ENCODE data around the gene SRP68. TPM values are rescaled to one million over a fixed set of nuclear protein-coding genes. Genes with fewer than 3 reads are reported as not detected.
"Not testable (repeated sequence)": the region's sequence is repeated elsewhere in the genome, so short reads cannot be mapped to it uniquely, and the experiment has no call there.

The SRP68 gene
- total RNA-seq, 4 donors from 2014 or later, result 57.5 to 90.2 (median 64.2) TPM

GRCh38 chr17:76048025-76048605 lies 24.2 kb downstream of the SRP68 start:
- H3K36me3 ChIP-seq, result peaks cover 80% of the 10 kb centered on the region
- TF ChIP-seq CTCF (IDR thresholded peaks at IDR 0.05) (no peak), POLR2AphosphoS5 (IDR thresholded peaks at IDR 0.05) (no peak), POLR2A (IDR thresholded peaks at IDR 0.05) (no peak), EP300 (IDR thresholded peaks at IDR 0.05) (no peak)
- H3K4me3 ChIP-seq, result no peak overlapping the region
- H3K4me1 ChIP-seq, result peaks cover 41% of the 10 kb centered on the region
- no peak overlapping the region for H3K27ac ChIP-seq
- DNase-seq (ENCODE audit: low spot score in 2 of 2), result no peak
- H3K27me3 ChIP-seq, result no peaks in the 10 kb centered on the region
- no peaks in the 10 kb centered on the region for H3K9me3 ChIP-seq
- WGBS, result 86% methylated on average over 9 of the region's 9 CpGs

- Histone ChIP-seq H3K4me1 (peaks cover 28% of the 10 kb centered on the region), H3K36me3 (peaks cover 95% of the 10 kb centered on the region), H3K4me3 (no peak overlapping the region), H3K9me3 (no peaks in the 10 kb centered on the region), H3K27me3 (no peaks in the 10 kb centered on the region), H3K27ac (no peak overlapping the region)
- no peak for DNase-seq (ENCODE audit: low spot score in 2 of 2)
- no peak for TF ChIP-seq POLR2AphosphoS5 (IDR thresholded peaks at IDR 0.05)
- TF ChIP-seq POLR2A (IDR thresholded peaks at IDR 0.05), result no peak
- WGBS, result 80% methylated on average over 8 of the region's 8 CpGs
These were observed 26.3 kb downstream of the SRP68 start for GRCh38 chr17:76046064-76046463.

GRCh38 chr17:76044475-76045007 lies 27.8 kb downstream of the SRP68 start:
- H3K36me3 ChIP-seq, result peaks cover 100% of the 10 kb centered on the region
- not testable (repeated sequence) for H3K27me3 ChIP-seq; H3K9me3 ChIP-seq; H3K4me3 ChIP-seq; DNase-seq (ENCODE audit: low spot score in 2 of 2)
- H3K4me1 ChIP-seq, result peaks cover 15% of the 10 kb centered on the region
- WGBS, result 50% methylated on average over 11 of the region's 11 CpGs
- peak overlapping the region; percentile 35 for H3K27ac ChIP-seq

- peaks cover 13% of the 10 kb centered on the region for H3K4me1 ChIP-seq
- not testable (repeated sequence) for H3K9me3 ChIP-seq, H3K27ac ChIP-seq
These were observed 29.4 kb downstream of the SRP68 start for GRCh38 chr17:76042868-76043267.

GRCh38 chr17:76040376-76040775 lies 31.9 kb downstream of the SRP68 start:
- no peak for DNase-seq (ENCODE audit: low spot score in 2 of 2)
- Histone ChIP-seq H3K4me1 (peaks cover 21% of the 10 kb centered on the region), H3K27me3 (no peaks in the 10 kb centered on the region), H3K9me3 (no peaks in the 10 kb centered on the region), H3K4me3 (no peak overlapping the region), H3K36me3 (peaks cover 75% of the 10 kb centered on the region), H3K27ac (no peak overlapping the region)
- no peak for TF ChIP-seq POLR2AphosphoS5 (IDR thresholded peaks at IDR 0.05)
- TF ChIP-seq CTCF (IDR thresholded peaks at IDR 0.05), result no peak
- no peak for TF ChIP-seq EP300 (IDR thresholded peaks at IDR 0.05)
- TF ChIP-seq POLR2A (IDR thresholded peaks at IDR 0.05), result no peak
- WGBS, result 71% methylated on average over 6 of the region's 6 CpGs

More at GRCh38 chr17:76042868-76043267, 29.4 kb downstream of the SRP68 start:
- not testable (repeated sequence) for H3K4me3 ChIP-seq; DNase-seq (ENCODE audit: low spot score in 2 of 2); H3K27me3 ChIP-seq
- WGBS, result 93% methylated on average over 3 of the region's 3 CpGs
- peaks cover 100% of the 10 kb centered on the region for H3K36me3 ChIP-seq

GRCh38 chr17:76039121-76039520 lies 33.2 kb downstream of the SRP68 start:
- 65% methylated on average over 6 of the region's 6 CpGs for whole genome bisulfite sequencing
- Histone ChIP-seq H3K4me1 (peaks cover 12% of the 10 kb centered on the region), H3K9me3 (no peaks in the 10 kb centered on the region), H3K36me3 (peaks cover 63% of the 10 kb centered on the region), H3K27me3 (no peaks in the 10 kb centered on the region), H3K27ac (no peak overlapping the region), H3K4me3 (no peak overlapping the region)
- TF ChIP-seq EP300 (IDR thresholded peaks at IDR 0.05), result no peak
- no peak for TF ChIP-seq POLR2AphosphoS5 (IDR thresholded peaks at IDR 0.05)
- no peak for TF ChIP-seq POLR2A (IDR thresholded peaks at IDR 0.05)
- no peak for TF ChIP-seq CTCF (IDR thresholded peaks at IDR 0.05)
- no peak for DNase-seq (ENCODE audit: low spot score in 2 of 2)

- peaks cover 52% of the 10 kb centered on the region for H3K36me3 ChIP-seq
- 66% methylated on average over 3 of the region's 3 CpGs for WGBS
- no peak for TF ChIP-seq CTCF (IDR thresholded peaks at IDR 0.05)
- no peak for TF ChIP-seq EP300 (IDR thresholded peaks at IDR 0.05)
- no peak for TF ChIP-seq POLR2A (IDR thresholded peaks at IDR 0.05)
- no peak for TF ChIP-seq POLR2AphosphoS5 (IDR thresholded peaks at IDR 0.05)
- no peak for DNase-seq (ENCODE audit: low spot score in 2 of 2)
- no peak overlapping the region for H3K27ac ChIP-seq
- H3K27me3 ChIP-seq, result no peaks in the 10 kb centered on the region
- H3K9me3 ChIP-seq, result no peaks in the 10 kb centered on the region
- no peak overlapping the region for H3K4me3 ChIP-seq
- peaks cover 7% of the 10 kb centered on the region for H3K4me1 ChIP-seq
These were observed 34.3 kb downstream of the SRP68 start for GRCh38 chr17:76038050-76038449.

Data from suprapubic skin (tissue), 4 donors.